RPMI8226 (cell line): ENCODE data around the gene SCRT2.
A peak's percentile ranks its signal among the peaks of the same experiment; 100 is the strongest.
"Not testable (repeated sequence)": the region's sequence is repeated elsewhere in the genome, so short reads cannot be mapped to it uniquely, and the experiment has no call there.

Experiments
- DNase-seq: peaks from one replicate; pipeline ENCODE4 v3.0.0-alpha.2; 2015

The SCRT2 gene

GRCh38 chr20:699811-700338 is 24.3 kb upstream of the SCRT2 start:
- no peak for DNase-seq

GRCh38 chr20:699342-699741 is 23.7 kb upstream of the SCRT2 start:
- no peak for DNase-seq

- no peak for DNase-seq
Observed at GRCh38 chr20:698276-698675, 22.7 kb upstream of the SCRT2 start.

GRCh38 chr20:697826-698225 is 22.2 kb upstream of the SCRT2 start:
- DNase-seq, result no peak

- DNase-seq, result no peak
Observed at GRCh38 chr20:695165-695866, 19.7 kb upstream of the SCRT2 start.

DNA sequence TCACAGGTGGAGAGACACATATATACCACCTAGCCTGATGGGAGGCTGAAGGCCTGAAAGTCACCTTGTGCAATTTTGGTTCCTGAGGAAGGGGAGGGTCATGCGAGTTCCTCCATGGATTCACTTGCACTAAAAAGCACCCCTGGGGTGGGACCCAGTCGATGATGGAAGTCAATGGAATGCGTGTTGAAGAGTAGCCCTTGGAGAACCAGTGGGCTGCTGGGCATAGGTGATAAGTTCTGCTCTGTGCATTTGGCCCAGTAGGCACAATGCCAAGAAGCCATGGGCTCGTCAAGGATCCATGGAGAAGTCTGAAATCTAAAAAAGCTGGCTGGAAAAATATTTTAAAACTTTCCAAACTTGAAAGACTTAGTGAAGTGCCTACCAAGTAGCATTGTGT is 18.9 kb upstream of the SCRT2 start:
- no peak for DNase-seq

DNA sequence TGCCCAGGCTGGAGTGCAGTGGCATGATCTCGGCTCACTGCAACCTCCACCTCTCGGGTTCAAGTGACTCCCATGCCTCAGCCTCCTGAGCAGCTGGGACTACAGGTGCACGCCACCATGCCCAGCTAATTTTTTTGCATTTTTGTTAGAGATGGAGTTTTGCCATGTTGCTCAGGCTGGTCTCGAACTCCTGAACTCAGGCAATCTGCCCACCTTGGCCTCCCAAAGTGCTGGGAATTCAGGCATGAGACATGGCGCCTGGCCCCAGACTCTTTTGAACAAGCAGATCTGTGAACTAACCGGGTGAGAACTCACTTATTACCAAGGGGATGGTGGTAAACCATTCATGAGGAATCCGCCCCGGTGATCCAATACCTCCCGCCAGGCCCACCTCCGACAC is 18.2 kb upstream of the SCRT2 start:
- not testable (repeated sequence) for DNase-seq

DNA sequence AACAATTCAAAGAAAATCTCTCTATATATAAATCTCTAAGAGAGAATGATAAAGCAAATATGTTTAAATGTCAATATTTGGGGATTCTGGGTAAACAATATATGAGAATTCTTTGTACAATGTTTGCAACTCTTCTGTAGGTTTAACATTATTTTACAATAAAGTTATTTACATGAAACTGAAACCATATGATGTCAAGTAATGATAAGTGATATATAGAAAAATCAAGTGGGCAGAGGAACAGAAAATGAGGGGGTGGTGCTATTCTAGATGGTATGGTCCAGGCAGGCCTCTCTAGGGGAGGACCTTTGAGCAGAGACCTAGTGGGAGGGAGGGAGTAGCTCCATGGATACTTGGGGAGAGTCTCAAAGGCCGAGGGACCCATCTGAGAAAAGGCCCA is 16.4 kb upstream of the SCRT2 start:
- DNase-seq, result no peak

- DNase-seq, result no peak
Observed at GRCh38 chr20:689947-690346, 14.3 kb upstream of the SCRT2 start.

DNA sequence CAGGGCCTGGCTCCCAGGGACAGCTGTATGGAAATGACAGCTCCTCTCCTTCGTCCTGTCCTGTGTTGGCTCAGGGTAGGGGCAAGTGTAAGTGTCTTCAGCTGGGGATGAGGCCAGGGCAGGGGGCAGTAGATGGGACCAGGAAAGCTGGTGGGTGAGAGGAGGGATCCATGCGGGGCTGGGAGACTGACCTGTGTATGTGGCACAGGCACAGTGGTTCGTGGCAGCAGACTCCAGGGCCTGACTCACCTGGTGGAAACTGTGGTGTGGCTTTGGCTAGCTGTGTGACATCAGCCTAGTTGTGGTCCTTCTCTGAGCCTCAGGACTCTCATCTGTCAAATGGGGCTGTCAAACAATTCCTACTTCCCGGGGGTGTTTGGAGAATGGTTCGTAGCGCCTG is 13.7 kb upstream of the SCRT2 start:
- DNase-seq, result no peak

- no peak for DNase-seq
Observed at GRCh38 chr20:688809-689212, 13.2 kb upstream of the SCRT2 start.

DNA sequence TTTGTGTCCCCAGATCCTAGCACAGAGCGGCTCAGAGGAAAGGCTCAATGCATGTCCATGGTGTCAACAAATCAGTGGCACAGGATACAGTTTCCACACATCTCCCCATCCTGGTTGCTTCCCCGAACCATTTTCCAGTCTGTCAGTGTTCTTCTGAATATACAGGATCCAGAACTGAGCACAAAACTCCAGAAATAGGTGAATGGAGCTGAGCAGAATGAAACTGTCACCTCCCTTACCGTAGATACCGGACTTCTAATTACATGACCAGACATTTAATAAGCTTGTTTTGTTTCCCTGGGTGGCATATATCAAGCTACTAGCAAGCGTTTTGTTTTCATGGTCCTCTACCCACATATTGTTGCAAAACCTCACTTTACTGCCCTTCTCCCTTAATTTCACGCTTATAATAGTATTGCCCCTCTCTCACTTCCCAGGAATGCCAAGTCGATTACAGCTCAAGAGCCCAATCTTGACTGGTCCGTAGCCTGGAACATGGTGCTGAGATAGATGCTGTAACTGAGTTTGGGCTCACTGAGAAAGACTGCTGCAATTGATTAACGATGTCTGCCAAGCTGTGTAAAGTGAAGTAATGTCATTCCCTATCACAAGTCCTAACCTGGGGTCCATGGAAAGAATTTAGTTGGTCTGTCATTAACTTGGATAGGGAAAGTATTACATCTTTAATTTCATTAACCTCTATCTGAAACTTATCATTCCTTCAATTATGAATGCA is 12.0 kb upstream of the SCRT2 start:
- no peak for DNase-seq

DNA sequence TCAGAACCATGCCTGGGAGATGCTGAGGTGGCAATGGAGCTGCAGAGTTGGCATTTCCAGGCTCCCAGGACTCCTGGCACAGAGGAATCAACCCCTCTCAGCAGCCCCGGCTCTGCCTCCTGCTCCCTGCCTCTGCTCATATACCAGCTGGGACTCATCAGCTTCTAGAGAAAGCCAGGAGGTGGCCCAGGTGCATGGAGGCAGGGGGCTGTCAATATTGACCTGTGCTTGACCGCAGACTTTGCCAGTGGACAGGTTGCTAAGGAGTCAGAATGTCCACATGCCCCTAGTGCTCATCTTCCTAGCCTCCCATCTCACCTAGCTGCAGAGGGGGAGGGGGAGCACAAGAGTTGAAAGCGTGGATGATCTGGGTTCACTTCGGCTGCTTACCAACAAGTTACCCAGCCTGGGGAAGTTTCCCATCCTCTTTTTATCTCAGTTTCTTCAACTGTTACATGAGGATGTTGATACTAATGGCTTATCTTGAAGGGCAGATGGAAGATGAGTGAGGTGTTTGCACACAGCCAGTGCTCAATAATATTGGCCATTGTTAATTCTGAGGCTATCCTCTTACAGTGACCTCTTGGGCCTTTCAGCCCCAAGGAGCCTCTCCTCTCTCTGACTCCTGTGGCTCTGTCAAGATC is 9.2 kb upstream of the SCRT2 start:
- DNase-seq, result no peak

- peak; percentile 81 for DNase-seq
Observed at GRCh38 chr20:682123-682522, 6.5 kb upstream of the SCRT2 start.

DNA sequence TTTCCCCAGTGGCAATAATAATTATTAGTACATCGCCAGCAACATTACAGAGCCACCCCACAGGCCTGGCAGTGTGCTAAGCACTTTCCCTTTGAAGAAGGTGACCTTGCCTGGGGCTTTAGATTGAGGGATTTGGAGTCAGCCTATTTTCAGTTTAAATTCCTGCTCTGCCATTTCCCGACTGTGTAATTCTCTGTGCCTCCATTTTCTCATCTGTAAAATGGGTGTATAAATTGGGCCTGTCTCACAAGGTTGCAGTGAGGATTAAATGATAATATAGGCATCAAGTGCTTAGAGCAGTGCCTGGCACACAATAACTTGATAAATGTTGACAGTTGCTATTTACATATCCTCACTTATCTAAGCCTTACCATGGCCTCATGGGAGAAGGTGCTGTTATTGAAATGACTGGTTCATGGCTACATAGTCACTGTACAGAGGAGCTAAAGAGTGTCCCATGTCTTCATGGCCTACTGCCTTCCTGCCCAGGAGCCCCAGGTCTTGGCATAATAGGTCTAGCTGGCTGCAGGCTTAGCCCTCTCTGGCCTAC is 5.1 kb upstream of the SCRT2 start:
- DNase-seq, result no peak

DNA sequence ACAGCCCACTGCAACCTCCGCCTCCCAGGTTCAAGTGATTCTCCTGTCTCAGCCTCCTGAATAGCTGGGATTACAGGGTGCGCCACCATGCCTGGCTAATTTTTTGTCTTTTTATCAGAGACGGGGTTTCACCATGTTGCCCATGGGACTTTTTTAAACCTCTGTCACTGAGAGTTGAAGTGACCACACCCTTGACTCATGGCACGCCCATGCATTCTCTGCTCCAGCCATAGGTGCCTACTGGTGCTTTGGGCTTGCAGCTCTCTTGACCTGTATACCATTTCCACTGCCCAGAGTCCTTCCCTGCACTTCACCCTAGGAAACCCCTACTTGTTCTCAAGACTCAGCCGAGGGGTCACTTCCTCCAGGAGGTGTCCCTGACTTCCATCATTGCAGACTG is 2.4 kb upstream of the SCRT2 start:
- no peak for DNase-seq

- DNase-seq, result peak; percentile 60
Observed at GRCh38 chr20:676967-677366, 1.4 kb upstream of the SCRT2 start.

DNA sequence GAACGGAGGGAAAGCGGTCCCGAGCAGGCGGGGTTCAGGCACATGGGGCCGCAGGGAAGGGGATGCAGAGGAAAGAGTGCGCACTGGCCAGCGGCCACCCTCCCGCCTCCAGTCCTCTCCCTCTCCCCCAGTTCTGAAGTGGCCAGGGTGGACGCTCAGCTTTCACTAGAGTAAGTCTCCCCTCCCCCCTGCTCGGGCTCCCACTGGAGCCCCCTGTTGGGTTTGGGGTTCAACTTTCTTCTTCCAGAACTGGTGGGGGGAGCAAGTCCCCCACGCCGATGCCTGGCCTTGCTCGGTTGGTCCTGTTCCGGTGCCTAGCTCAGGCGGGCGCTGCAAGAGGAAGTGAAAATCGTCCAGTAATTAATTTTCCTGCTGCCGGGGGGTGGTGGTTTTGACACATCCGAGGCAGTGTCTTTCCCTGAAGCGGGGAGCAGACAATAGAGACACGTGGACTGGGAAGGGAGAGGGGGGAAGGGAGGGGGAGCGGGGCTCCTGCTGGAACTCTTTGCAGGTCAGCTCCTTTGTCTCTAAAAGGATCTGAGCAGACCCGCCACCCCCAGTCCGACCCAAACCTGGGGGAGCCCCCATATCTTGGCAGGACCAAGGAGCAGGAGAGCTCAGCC is 824 bp upstream of the SCRT2 start:
- peak; percentile 87 for DNase-seq

GRCh38 chr20:675033-675452 is 559 bp downstream of the SCRT2 start:
- no peak for DNase-seq

DNA sequence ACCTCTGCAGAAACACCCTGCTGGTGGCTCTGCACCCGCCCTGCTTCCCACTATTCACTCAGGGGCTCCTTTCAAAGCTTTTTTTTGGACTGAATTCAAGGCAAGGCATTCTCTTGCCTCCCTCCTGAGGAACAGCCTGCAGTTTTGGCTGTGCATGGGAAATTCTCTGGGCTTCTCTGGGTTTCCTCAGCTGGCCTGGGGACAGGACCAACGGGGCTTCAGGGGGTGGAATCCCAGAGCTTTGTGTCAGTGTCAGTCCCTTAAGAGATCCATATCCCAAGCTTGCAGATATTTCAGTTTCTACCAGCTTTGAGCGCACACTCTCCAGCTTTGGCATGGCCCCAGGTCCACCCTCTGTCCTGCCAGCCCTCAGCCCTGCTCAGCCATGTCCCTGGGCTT is 2.0 kb downstream of the SCRT2 start:
- DNase-seq, result no peak

- DNase-seq, result no peak
Observed at GRCh38 chr20:672963-673602, 2.5 kb downstream of the SCRT2 start.

GRCh38 chr20:671252-672030 is 4.2 kb downstream of the SCRT2 start:
- DNase-seq, result peak; percentile 40
